ENCODE results near the gene MED12L. TPM values are rescaled to one million over a fixed set of nuclear protein-coding genes. Genes with fewer than 3 reads are reported as not detected.

The MED12L gene
- polyA plus RNA-seq, 1 donor from 2014 or later, result 28.5 TPM

GRCh38 chr3:151423091-151423490, 337.6 kb downstream of the MED12L start:
- H3K9ac ChIP-seq (ENCODE audit: low read length), result no peak overlapping the region
- H3K4me2 ChIP-seq (ENCODE audit: low read length), result no peak overlapping the region
- no peaks in the 10 kb centered on the region for H3F3A ChIP-seq (ENCODE audit: insufficient read depth, low read length, poor library complexity, severe bottlenecking)
- no peak overlapping the region for H3K4me3 ChIP-seq (ENCODE audit: low read length)
- TF ChIP-seq RAD21 (conservative IDR thresholded peaks at IDR 0.05) (no peak), POLR2AphosphoS5 (IDR thresholded peaks at IDR 0.05) (no peak), TAF1 (IDR thresholded peaks at IDR 0.05; ENCODE audit: low read depth) (no peak), MXI1 (conservative IDR thresholded peaks at IDR 0.05; ENCODE audit: poor library complexity, severe bottlenecking) (no peak), SMC3 (conservative IDR thresholded peaks at IDR 0.05; ENCODE audit: poor library complexity) (no peak), REST (IDR thresholded peaks at IDR 0.05; ENCODE audit: borderline replicate concordance) (no peak), CTCF (IDR thresholded peaks at IDR 0.05; ENCODE audit: poor library complexity, severe bottlenecking) (no peak), EP300 (conservative IDR thresholded peaks at IDR 0.05; ENCODE audit: poor library complexity, severe bottlenecking) (no peak), EZH2 (IDR thresholded peaks at IDR 0.05; ENCODE audit: borderline replicate concordance, insufficient read depth, low read length, poor library complexity, severe bottlenecking) (no peak)
- H3K27me3 ChIP-seq (ENCODE audit: insufficient read depth, low read depth, low read length), result no peaks in the 10 kb centered on the region
- no peak overlapping the region for H3K27ac ChIP-seq (ENCODE audit: low read length)
- no peak overlapping the region for H2AFZ ChIP-seq (ENCODE audit: low read depth, low read length)
- H3K36me3 ChIP-seq (ENCODE audit: insufficient read depth, low read length), result peaks cover 3% of the 10 kb centered on the region
- no peaks in the 10 kb centered on the region for H3K9me3 ChIP-seq (ENCODE audit: low read length)
- no peaks in the 10 kb centered on the region for H4K20me1 ChIP-seq (ENCODE audit: insufficient read depth)
- no peaks in the 10 kb centered on the region for H3K9me2 ChIP-seq (ENCODE audit: insufficient read depth, low read length)
- no peaks in the 10 kb centered on the region for H3K79me2 ChIP-seq (replicated peaks; ENCODE audit: insufficient read depth, low read length)

- Histone ChIP-seq H3K27me3 (ENCODE audit: insufficient read depth, low read depth, low read length) (no peaks in the 10 kb centered on the region), H3K27ac (ENCODE audit: low read length) (no peak overlapping the region), H3K36me3 (ENCODE audit: insufficient read depth, low read length) (peaks cover 3% of the 10 kb centered on the region), H3K4me3 (ENCODE audit: low read length) (no peak overlapping the region), H4K20me1 (ENCODE audit: insufficient read depth) (no peaks in the 10 kb centered on the region), H3K79me2 (replicated peaks; ENCODE audit: insufficient read depth, low read length) (no peaks in the 10 kb centered on the region), H3K9ac (ENCODE audit: low read length) (no peak overlapping the region), H3K9me2 (ENCODE audit: insufficient read depth, low read length) (no peaks in the 10 kb centered on the region), H3K9me3 (ENCODE audit: low read length) (no peaks in the 10 kb centered on the region), H3K4me2 (ENCODE audit: low read length) (no peak overlapping the region), H3F3A (ENCODE audit: insufficient read depth, low read length, poor library complexity, severe bottlenecking) (no peaks in the 10 kb centered on the region), H2AFZ (ENCODE audit: low read depth, low read length) (no peak overlapping the region)
- TF ChIP-seq REST (IDR thresholded peaks at IDR 0.05; ENCODE audit: borderline replicate concordance) (no peak), CTCF (IDR thresholded peaks at IDR 0.05; ENCODE audit: poor library complexity, severe bottlenecking) (no peak), EZH2 (IDR thresholded peaks at IDR 0.05; ENCODE audit: borderline replicate concordance, insufficient read depth, low read length, poor library complexity, severe bottlenecking) (no peak), MXI1 (conservative IDR thresholded peaks at IDR 0.05; ENCODE audit: poor library complexity, severe bottlenecking) (no peak), SMC3 (conservative IDR thresholded peaks at IDR 0.05; ENCODE audit: poor library complexity) (no peak), RAD21 (conservative IDR thresholded peaks at IDR 0.05) (no peak), TAF1 (IDR thresholded peaks at IDR 0.05; ENCODE audit: low read depth) (no peak), EP300 (conservative IDR thresholded peaks at IDR 0.05; ENCODE audit: poor library complexity, severe bottlenecking) (no peak), POLR2AphosphoS5 (IDR thresholded peaks at IDR 0.05) (no peak)
Observed at GRCh38 chr3:151425627-151426340, 340.3 kb downstream of the MED12L start.
